ENCODE measurements around the gene SYTL2. TPM values are rescaled to one million over a fixed set of nuclear protein-coding genes. Genes with fewer than 3 reads are reported as not detected.

The SYTL2 gene
- total RNA-seq, 1 experiment from 2014 or later, result 0.77 TPM

GRCh38 chr11:85725510-85726258 lies 85.3 kb downstream of the SYTL2 start:
- Histone ChIP-seq H3K4me3 (ENCODE audit: low read depth, low read length, poor library complexity, severe bottlenecking) (no peak overlapping the region), H3K27ac (ENCODE audit: low read depth, low read length, poor library complexity, severe bottlenecking) (no peak overlapping the region), H3K36me3 (ENCODE audit: insufficient read depth, low read length, poor library complexity, severe bottlenecking) (no peaks in the 10 kb centered on the region), H3K9me3 (ENCODE audit: low read depth, low read length, poor library complexity, severe bottlenecking) (no peaks in the 10 kb centered on the region), H3K4me1 (ENCODE audit: insufficient read depth, low read length, poor library complexity, severe bottlenecking) (peaks cover 8% of the 10 kb centered on the region), H3K27me3 (replicated peaks; ENCODE audit: insufficient read depth, low read depth, low read length, poor library complexity) (no peaks in the 10 kb centered on the region)
- no TSS peak for BruUV-seq (replicated peaks)
- CTCF ChIA-PET, result no interaction called here
- no peak for TF ChIP-seq CTCF (conservative IDR thresholded peaks at IDR 0.05; ENCODE audit: low read depth, low read length)
- TF ChIP-seq EZH2 (IDR thresholded peaks at IDR 0.05; ENCODE audit: borderline replicate concordance, low read depth, low read length, poor library complexity, severe bottlenecking), result no peak
- peak; percentile 90 for DNase-seq (ENCODE audit: low spot score)
- intact Hi-C loops (cut with micrococcal nuclease; ENCODE audit: unreplicated experiment), result no loop called here
- POLR2A ChIA-PET (ENCODE audit: low non-redundant PET), result no interaction called here

DNA sequence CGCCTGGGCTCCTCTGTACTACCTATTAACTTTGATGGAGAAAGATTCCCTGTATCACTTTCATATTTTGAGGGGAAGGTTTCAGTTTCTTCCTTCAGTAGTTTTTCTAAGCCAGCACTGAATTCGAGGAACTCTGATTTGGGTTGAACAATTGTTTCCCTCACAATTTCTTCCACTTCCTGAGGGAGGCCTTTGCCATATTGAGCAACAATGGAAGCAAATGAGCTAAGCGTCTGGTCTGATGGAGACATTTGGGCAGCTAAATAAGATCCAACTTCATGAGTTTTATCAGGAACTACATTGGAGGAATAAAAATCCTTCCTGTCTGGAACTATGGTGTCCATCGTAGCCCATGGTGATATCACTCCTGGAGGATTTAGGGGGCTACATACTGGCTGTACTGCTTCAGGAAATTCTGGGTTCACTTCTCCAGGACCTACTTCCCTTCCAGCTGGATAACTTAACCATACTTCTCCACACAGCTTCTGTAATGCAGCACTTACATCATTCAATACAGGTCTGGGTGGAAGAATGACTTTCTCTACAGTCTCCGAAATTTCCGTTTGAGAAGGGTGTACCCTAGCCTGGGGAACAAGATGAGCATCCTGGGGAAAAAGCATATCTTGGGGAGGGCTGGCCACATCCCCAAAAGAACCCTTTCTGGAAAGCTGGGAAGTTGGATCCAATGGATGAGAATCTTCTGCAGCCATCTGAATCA lies 86.0 kb downstream of the SYTL2 start:
- no TSS peak for BruUV-seq (replicated peaks)
- no peak overlapping the region for H3K27ac ChIP-seq (ENCODE audit: low read depth, low read length, poor library complexity, severe bottlenecking)

DNA sequence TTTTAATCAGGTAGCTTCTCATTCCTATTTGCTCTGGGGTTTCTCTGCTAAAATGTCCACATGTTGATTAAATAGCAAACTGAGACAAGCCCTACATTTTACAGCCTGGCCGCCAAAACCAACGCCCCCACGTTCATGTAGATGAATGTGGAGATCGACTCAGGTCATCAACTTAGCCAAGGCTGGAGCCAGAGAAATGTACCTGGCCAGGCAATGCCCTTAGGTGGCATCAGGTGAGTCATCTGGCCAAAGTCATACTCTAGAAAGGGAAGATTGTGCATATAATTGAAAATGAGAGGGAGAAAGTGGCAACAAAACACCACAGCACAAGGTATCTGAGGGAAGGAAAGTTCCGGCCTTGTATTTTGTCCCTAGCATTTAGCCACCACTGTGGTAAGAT lies 87.9 kb downstream of the SYTL2 start:
- peaks cover 8% of the 10 kb centered on the region for H3K4me1 ChIP-seq (ENCODE audit: insufficient read depth, low read length, poor library complexity, severe bottlenecking)
- no peak overlapping the region for H3K4me3 ChIP-seq (ENCODE audit: low read depth, low read length, poor library complexity, severe bottlenecking)
- H3K27me3 ChIP-seq (replicated peaks; ENCODE audit: insufficient read depth, low read depth, low read length, poor library complexity), result no peaks in the 10 kb centered on the region
- CTCF ChIA-PET, result no interaction called here
- no peak overlapping the region for H3K27ac ChIP-seq (ENCODE audit: low read depth, low read length, poor library complexity, severe bottlenecking)
- no peak for DNase-seq (ENCODE audit: low spot score)
- H3K9me3 ChIP-seq (ENCODE audit: low read depth, low read length, poor library complexity, severe bottlenecking), result no peaks in the 10 kb centered on the region
- TF ChIP-seq EZH2 (IDR thresholded peaks at IDR 0.05; ENCODE audit: borderline replicate concordance, low read depth, low read length, poor library complexity, severe bottlenecking), result no peak
- TF ChIP-seq CTCF (conservative IDR thresholded peaks at IDR 0.05; ENCODE audit: low read depth, low read length), result no peak
- intact Hi-C loops (cut with micrococcal nuclease; ENCODE audit: unreplicated experiment), result no loop called here
- no peaks in the 10 kb centered on the region for H3K36me3 ChIP-seq (ENCODE audit: insufficient read depth, low read length, poor library complexity, severe bottlenecking)
- BruUV-seq (replicated peaks), result no TSS peak
- POLR2A ChIA-PET (ENCODE audit: low non-redundant PET), result no interaction called here

More for the DNA sequence above, 86.0 kb downstream of the SYTL2 start:
- ChIA-PET POLR2A (ENCODE audit: low non-redundant PET) (no interaction called here), CTCF (no interaction called here)
- no peak for DNase-seq (ENCODE audit: low spot score)
- Histone ChIP-seq H3K36me3 (ENCODE audit: insufficient read depth, low read length, poor library complexity, severe bottlenecking) (no peaks in the 10 kb centered on the region), H3K4me3 (ENCODE audit: low read depth, low read length, poor library complexity, severe bottlenecking) (no peak overlapping the region), H3K9me3 (ENCODE audit: low read depth, low read length, poor library complexity, severe bottlenecking) (no peaks in the 10 kb centered on the region), H3K27me3 (replicated peaks; ENCODE audit: insufficient read depth, low read depth, low read length, poor library complexity) (no peaks in the 10 kb centered on the region), H3K4me1 (ENCODE audit: insufficient read depth, low read length, poor library complexity, severe bottlenecking) (peaks cover 8% of the 10 kb centered on the region)
- no peak for TF ChIP-seq EZH2 (IDR thresholded peaks at IDR 0.05; ENCODE audit: borderline replicate concordance, low read depth, low read length, poor library complexity, severe bottlenecking)
- no peak for TF ChIP-seq CTCF (conservative IDR thresholded peaks at IDR 0.05; ENCODE audit: low read depth, low read length)
- intact Hi-C loops (cut with micrococcal nuclease; ENCODE audit: unreplicated experiment), result no loop called here
